Liver (tissue), 9 donors: ENCODE data around the gene TTC23L. TPM values are rescaled to one million over a fixed set of nuclear protein-coding genes. Genes with fewer than 3 reads are reported as not detected.

Source experiments
- DNase-seq: peaks from one replicate; pipeline ENCODE4 v3.0.0-alpha.2; 2017; ENCODE audit warnings: low spot score
- H3K27ac ChIP-seq, 2 donors: one replicate each; pipeline ENCODE4 v1.7.0; 2013; ENCODE audit warnings: inconsistent platforms in 2 of 2, low read length in 2 of 2, control low read depth in 1 of 2, low read depth in 1 of 2, mild to moderate bottlenecking in 1 of 2
- H3K27me3 ChIP-seq, 4 donors: one replicate each; pipeline versions ENCODE4 v1.6.1 to v1.7.0; 2013; ENCODE audit warnings: low read length in 3 of 4, inconsistent platforms in 1 of 4, mild to moderate bottlenecking in 1 of 4, moderate library complexity in 1 of 4; ENCODE audit not compliant: control insufficient read depth in 4 of 4, insufficient read depth in 4 of 4
- H3K36me3 ChIP-seq, 4 donors: one replicate each; pipeline versions ENCODE4 v1.6.1 to v1.7.0; 2013; ENCODE audit warnings: low read length in 3 of 4, mild to moderate bottlenecking in 3 of 4, low read depth in 1 of 4, moderate library complexity in 1 of 4; ENCODE audit not compliant: control insufficient read depth in 4 of 4, insufficient read depth in 3 of 4
- H3K4me1 ChIP-seq, 4 donors: one replicate each; pipeline versions ENCODE4 v1.6.1 to v1.7.0; 2013; ENCODE audit warnings: low read length in 3 of 4, mild to moderate bottlenecking in 3 of 4, moderate library complexity in 1 of 4; ENCODE audit not compliant: control insufficient read depth in 4 of 4, insufficient read depth in 4 of 4
- H3K4me3 ChIP-seq, 3 donors: one replicate each; pipeline versions ENCODE4 v1.6.1 to v1.7.0; 2013; ENCODE audit warnings: low read length in 3 of 3, control low read depth in 1 of 3, low read depth in 1 of 3, mild to moderate bottlenecking in 1 of 3
- H3K9ac ChIP-seq, 2 donors: one replicate each; pipeline ENCODE4 v1.7.0; 2013; ENCODE audit warnings: low read length in 2 of 2, mild to moderate bottlenecking in 2 of 2, moderate library complexity in 2 of 2, control low read depth in 1 of 2, low read depth in 1 of 2
- H3K9me3 ChIP-seq, 4 donors: one replicate each; pipeline versions ENCODE4 v1.6.1 to v1.7.0; 2013; ENCODE audit warnings: low read length in 3 of 4; ENCODE audit not compliant: control insufficient read depth in 4 of 4
- ATF3 ChIP-seq: IDR thresholded peaks from 2 replicates; pipeline ENCODE4 v1.6.1; 2016; ENCODE audit warnings: antibody characterized with exemption
- CTCF ChIP-seq: fragments of 150-350 bp; IDR thresholded peaks from 2 replicates; pipeline ENCODE4 v1.5.1; 2017; ENCODE audit warnings: improper control_type of control experiment, low read depth, low read length; ENCODE audit not compliant: missing input control
- EGR1 ChIP-seq, 2 donors: IDR thresholded peaks; 2 replicates each; pipeline ENCODE4 v1.6.1; 2016 to 2018; ENCODE audit warnings: antibody characterized with exemption in 2 of 2, low read depth in 2 of 2
- FOXA1 ChIP-seq: IDR thresholded peaks from 2 replicates; pipeline ENCODE4 v1.6.1; 2016; ENCODE audit warnings: antibody characterized with exemption
- FOXA2 ChIP-seq: IDR thresholded peaks from 2 replicates; pipeline ENCODE4 v1.6.1; 2016; ENCODE audit warnings: antibody characterized with exemption
- GABPA ChIP-seq, 2 donors: IDR thresholded peaks in 1 of 2; conservative IDR thresholded peaks in 1 of 2; 2 replicates each; pipeline ENCODE4 v1.6.1; 2016; ENCODE audit warnings: antibody characterized with exemption in 2 of 2, mild to moderate bottlenecking in 1 of 2, moderate library complexity in 1 of 2
- HNF4A ChIP-seq, 2 donors: conservative IDR thresholded peaks; 2 replicates each; pipeline ENCODE4 v1.6.1; 2016; ENCODE audit warnings: antibody characterized with exemption in 2 of 2, mild to moderate bottlenecking in 2 of 2
- HNF4G ChIP-seq: IDR thresholded peaks from 2 replicates; pipeline ENCODE4 v1.6.1; 2016; ENCODE audit warnings: antibody characterized with exemption
- JUND ChIP-seq, 2 donors: IDR thresholded peaks; 2 replicates each; pipeline ENCODE4 v1.6.1; 2016; ENCODE audit warnings: antibody characterized with exemption in 2 of 2
- MAX ChIP-seq: IDR thresholded peaks from 2 replicates; pipeline ENCODE4 v1.6.1; 2016; ENCODE audit warnings: antibody characterized with exemption
- NR2F2 ChIP-seq: IDR thresholded peaks from 2 replicates; pipeline ENCODE4 v1.6.1; 2016; ENCODE audit warnings: antibody characterized with exemption
- RAD21 ChIP-seq, 2 donors: IDR thresholded peaks; 2 replicates each; pipeline ENCODE4 v1.6.1; 2016; ENCODE audit warnings: antibody characterized with exemption in 2 of 2, mild to moderate bottlenecking in 2 of 2
- REST ChIP-seq: IDR thresholded peaks from 2 replicates; pipeline ENCODE4 v1.6.1; 2016; ENCODE audit warnings: antibody characterized with exemption, mild to moderate bottlenecking
- RXRA ChIP-seq, 2 donors: IDR thresholded peaks; 2 replicates each; pipeline ENCODE4 v1.6.1; 2017 to 2018; ENCODE audit warnings: antibody characterized with exemption in 2 of 2, mild to moderate bottlenecking in 1 of 2
- SP1 ChIP-seq: IDR thresholded peaks from 2 replicates; pipeline ENCODE4 v1.6.1; 2018; ENCODE audit warnings: antibody characterized with exemption, mild to moderate bottlenecking
- TAF1 ChIP-seq: conservative IDR thresholded peaks from 2 replicates; pipeline ENCODE4 v1.6.1; 2016; ENCODE audit warnings: antibody characterized with exemption, mild to moderate bottlenecking
- YY1 ChIP-seq: IDR thresholded peaks from 2 replicates; pipeline ENCODE4 v1.6.1; 2016; ENCODE audit warnings: antibody characterized with exemption, mild to moderate bottlenecking
- WGBS: extraction: QIAGEN DNeasy Blood & Tissue Kit; methylation state at CpG from one replicate; pipeline ENCODE4 v1.1.7; 2013; 5-methylcytosine and 5-hydroxymethylcytosine counted together
- polyA plus RNA-seq, 2 donors: library from polyadenylated mRNA; stranded (reverse) in 1 of 2; unstranded in 1 of 2; fragments of 200-250 nt in 1 of 2; fragments of >200 nt in 1 of 2; fragmentation: Nextera tagmentation in 1 of 2; extraction: Ambion mirVana in 1 of 2; gene quantifications; one replicate each; pipeline versions ENCODE4 v1.2.1 to v1.2.3, GENCODE V29; 2013 to 2015
- total RNA-seq, 2 donors: library from RNA; depleted of rRNA; stranded (reverse); fragments of >200 nt; gene quantifications; one replicate each; pipeline ENCODE4 v1.2.3, GENCODE V29; 2014
- TF ChIP-seq, protein P1 (sequence below): IDR thresholded peaks from 2 replicates; pipeline ENCODE4 v1.6.1; 2016; ENCODE audit warnings: antibody characterized with exemption
- donor health status: healthy.
- donor health status: healthy.
- donor health status: healthy.
- donor health status: healthy.
- donor health status: healthy.

The TTC23L gene
- total and polyA plus RNA-seq, 4 donors = 0.03 to 0.19 (median 0.08) TPM; not detected in 1

DNA sequence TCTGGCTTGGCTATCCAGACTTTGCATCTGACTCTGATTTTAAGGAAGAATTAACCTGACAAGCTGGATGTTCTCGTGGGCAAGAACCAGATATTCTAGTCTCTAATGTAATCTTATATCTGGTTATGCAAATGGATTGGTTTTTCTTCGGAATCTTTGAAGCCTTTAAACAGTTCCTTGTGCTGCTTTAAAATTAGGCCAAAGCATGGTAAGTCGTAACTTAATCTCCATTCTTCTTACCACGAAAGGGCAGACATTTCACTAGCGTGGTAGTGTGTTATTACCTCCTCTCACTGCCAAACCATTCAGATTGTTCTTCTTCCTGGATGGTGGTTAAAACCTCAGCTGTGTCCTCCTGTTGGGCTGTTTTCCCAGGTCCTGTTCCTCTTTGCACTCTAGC is 34.1 kb upstream of the TTC23L start:
- no peak for DNase-seq
- Histone ChIP-seq H3K9me3 (no peaks in the 10 kb centered on the region), H3K36me3 (peaks cover 0 to 44% (median 17%) of the 10 kb centered on the region in 4 donors), H3K27me3 (no peaks in the 10 kb centered on the region), H3K4me1 (no peaks in the 10 kb centered on the region), H3K9ac (no peak overlapping the region), H3K4me3 (no peak overlapping the region), H3K27ac (no peak overlapping the region)
- 93% methylated on average over 5 of the region's 5 CpGs for WGBS
- TF ChIP-seq SP1 (no peak), RAD21 (IDR thresholded peaks at IDR 0.05) (no peak), EGR1 (IDR thresholded peaks at IDR 0.05; ENCODE audit: low read depth in 2 of 2) (no peak), RXRA (IDR thresholded peaks at IDR 0.05) (no peak), GABPA (IDR thresholded peaks at IDR 0.05 in 1 of 2, conservative IDR thresholded peaks at IDR 0.05 in 1 of 2) (no peak), FOXA1 (no peak), TAF1 (no peak), NR2F2 (no peak), CTCF (no peak), YY1 (no peak), FOXA2 (no peak), HNF4G (no peak), HNF4A (conservative IDR thresholded peaks at IDR 0.05) (no peak), REST (no peak), ATF3 (no peak), JUND (IDR thresholded peaks at IDR 0.05) (no peak), MAX (no peak)
- TF ChIP-seq, protein P1, sequence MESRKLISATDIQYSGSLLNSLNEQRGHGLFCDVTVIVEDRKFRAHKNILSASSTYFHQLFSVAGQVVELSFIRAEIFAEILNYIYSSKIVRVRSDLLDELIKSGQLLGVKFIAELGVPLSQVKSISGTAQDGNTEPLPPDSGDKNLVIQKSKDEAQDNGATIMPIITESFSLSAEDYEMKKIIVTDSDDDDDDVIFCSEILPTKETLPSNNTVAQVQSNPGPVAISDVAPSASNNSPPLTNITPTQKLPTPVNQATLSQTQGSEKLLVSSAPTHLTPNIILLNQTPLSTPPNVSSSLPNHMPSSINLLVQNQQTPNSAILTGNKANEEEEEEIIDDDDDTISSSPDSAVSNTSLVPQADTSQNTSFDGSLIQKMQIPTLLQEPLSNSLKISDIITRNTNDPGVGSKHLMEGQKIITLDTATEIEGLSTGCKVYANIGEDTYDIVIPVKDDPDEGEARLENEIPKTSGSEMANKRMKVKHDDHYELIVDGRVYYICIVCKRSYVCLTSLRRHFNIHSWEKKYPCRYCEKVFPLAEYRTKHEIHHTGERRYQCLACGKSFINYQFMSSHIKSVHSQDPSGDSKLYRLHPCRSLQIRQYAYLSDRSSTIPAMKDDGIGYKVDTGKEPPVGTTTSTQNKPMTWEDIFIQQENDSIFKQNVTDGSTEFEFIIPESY = no peak
